HCT116 (cell line): ENCODE measurements around the gene SNCAIP.

ENCODE experiments used
- EZH2 ChIP-seq: fragments of 200-600 bp; sonication (generic); IDR thresholded peaks from 2 replicates; pipeline ENCODE4 v1.6.1; 2017; ENCODE audit warnings: antibody characterized with exemption, mixed run types
- RAD21 ChIP-seq: IDR thresholded peaks from 2 replicates; pipeline ENCODE4 v1.6.1; 2012; ENCODE audit warnings: low read depth, mild to moderate bottlenecking

- TF ChIP-seq RAD21: peak; percentile 75
- no peak for TF ChIP-seq EZH2
Observed at GRCh38 chr5:122415030-122415800, 103.2 kb downstream of the SNCAIP start.
